OCI-LY7 (cell line): ENCODE results near the gene RAPGEF5. TPM values are rescaled to one million over a fixed set of nuclear protein-coding genes. Genes with fewer than 3 reads are reported as not detected.

Experiments used
- BruUV-seq: library from RNA; stranded (reverse); fragments of 400-500 nt; replicated peaks from 2 replicates; lab custom pipeline; 2021; lab: Mats Ljungman, UMichigan
- CTCF ChIA-PET: fragments of 300-600 bp; sonication (Branson Sonifier 250); formaldehyde crosslinking; loops from one replicate; lab custom pipeline; 2022; ENCODE audit warnings: antibody characterized with exemption; ENCODE audit not compliant: unreplicated experiment; lab: Charles Lee
- POLR2A ChIA-PET: fragments of 300-600 bp; sonication (Branson Sonifier 250); formaldehyde crosslinking; loops from one replicate; lab custom pipeline; 2022; ENCODE audit warnings: antibody characterized with exemption; lab: Charles Lee
- DNase-seq: peaks from one replicate; pipeline ENCODE4 v3.0.0-alpha.2; 2015; ENCODE audit warnings: low spot score
- H2AFZ ChIP-seq: fragments of 200-600 bp; sonication (generic), shearing (Covaris generic); 2 replicates; pipeline ENCODE4 v1.6.1; 2014; ENCODE audit warnings: mild to moderate bottlenecking, antibody characterized with exemption, low read length, moderate library complexity
- H3K27ac ChIP-seq: fragments of 200-600 bp; sonication (generic); 2 replicates; pipeline ENCODE4 v1.5.1; 2014; ENCODE audit warnings: mixed run types, low read depth, mild to moderate bottlenecking, moderate library complexity, low read length, inconsistent platforms; ENCODE audit not compliant: poor library complexity, severe bottlenecking
- H3K36me3 ChIP-seq: fragments of 200-600 bp; sonication (generic); 2 replicates; pipeline ENCODE4 v1.6.1; 2014; ENCODE audit warnings: mild to moderate bottlenecking, antibody characterized with exemption, low read length, moderate library complexity, mixed read lengths; ENCODE audit not compliant: insufficient read depth
- H3K4me1 ChIP-seq: fragments of 200-600 bp; sonication (generic); 2 replicates; pipeline ENCODE4 v1.5.1; 2014; ENCODE audit warnings: mild to moderate bottlenecking, low read length; ENCODE audit not compliant: insufficient read depth, poor library complexity, severe bottlenecking
- H3K4me2 ChIP-seq: fragments of 200-600 bp; sonication (generic); 2 replicates; pipeline ENCODE4 v1.6.1; 2014; ENCODE audit warnings: mild to moderate bottlenecking, low read length
- H3K4me3 ChIP-seq: fragments of 200-600 bp; sonication (generic); 2 replicates; pipeline ENCODE4 v1.5.1; 2014; ENCODE audit warnings: mild to moderate bottlenecking, low read depth, low read length; ENCODE audit not compliant: poor library complexity, severe bottlenecking
- H3K79me2 ChIP-seq: fragments of 200-600 bp; sonication (generic); 2 replicates; pipeline ENCODE4 v1.6.1; 2016; ENCODE audit warnings: low read depth, mild to moderate bottlenecking, low read length, moderate library complexity, mixed read lengths; ENCODE audit not compliant: insufficient read depth
- H3K9me2 ChIP-seq: fragments of 200-600 bp; sonication (generic); 2 replicates; pipeline ENCODE4 v1.6.1; 2016; ENCODE audit warnings: mild to moderate bottlenecking, low read length, mixed read lengths; ENCODE audit not compliant: insufficient read depth
- H3K9me3 ChIP-seq: fragments of 200-600 bp; sonication (generic); 2 replicates; pipeline ENCODE4 v1.6.1; 2014; ENCODE audit warnings: mild to moderate bottlenecking, mixed run types, low read length, mixed read lengths
- H4K20me1 ChIP-seq: fragments of 200-600 bp; sonication (generic); 2 replicates; pipeline ENCODE4 v1.6.1; 2014; ENCODE audit warnings: mild to moderate bottlenecking, antibody characterized with exemption, low read length, moderate library complexity, mixed read lengths; ENCODE audit not compliant: insufficient read depth
- EZH2phosphoT487 ChIP-seq: fragments of 200-600 bp; sonication (generic); IDR thresholded peaks from 2 replicates; pipeline ENCODE4 v1.6.1; 2018; ENCODE audit warnings: low read depth, borderline replicate concordance, mild to moderate bottlenecking, mixed run types, antibody characterized with exemption, low read length, moderate library complexity, mixed read lengths
- intact Hi-C: fragments of 100-400 bp; cut with micrococcal nuclease; formaldehyde crosslinking; loops from one replicate; pipeline ENCODE4 v1.10.0; 2022; ENCODE audit not compliant: unreplicated experiment
- total RNA-seq, 2 experiments: library from RNA; depleted of rRNA in 1 of 2; stranded (reverse); fragments of >200 nt in 1 of 2; shearing (Covaris generic) in 1 of 2; gene quantifications; 2 replicates each; pipeline ENCODE4 v1.2.3, GENCODE V29; 2014 to 2022
- TF ChIP-seq, protein P1 (sequence below): fragments of 200-600 bp; sonication (generic); conservative IDR thresholded peaks from 2 replicates; pipeline ENCODE4 v1.5.1; 2014; ENCODE audit warnings: mild to moderate bottlenecking, antibody characterized with exemption, low read length, moderate library complexity, mixed read lengths

RAPGEF5 gene
- total RNA-seq, 2 experiments from 2014 or later, result 114 to 115 TPM

DNA sequence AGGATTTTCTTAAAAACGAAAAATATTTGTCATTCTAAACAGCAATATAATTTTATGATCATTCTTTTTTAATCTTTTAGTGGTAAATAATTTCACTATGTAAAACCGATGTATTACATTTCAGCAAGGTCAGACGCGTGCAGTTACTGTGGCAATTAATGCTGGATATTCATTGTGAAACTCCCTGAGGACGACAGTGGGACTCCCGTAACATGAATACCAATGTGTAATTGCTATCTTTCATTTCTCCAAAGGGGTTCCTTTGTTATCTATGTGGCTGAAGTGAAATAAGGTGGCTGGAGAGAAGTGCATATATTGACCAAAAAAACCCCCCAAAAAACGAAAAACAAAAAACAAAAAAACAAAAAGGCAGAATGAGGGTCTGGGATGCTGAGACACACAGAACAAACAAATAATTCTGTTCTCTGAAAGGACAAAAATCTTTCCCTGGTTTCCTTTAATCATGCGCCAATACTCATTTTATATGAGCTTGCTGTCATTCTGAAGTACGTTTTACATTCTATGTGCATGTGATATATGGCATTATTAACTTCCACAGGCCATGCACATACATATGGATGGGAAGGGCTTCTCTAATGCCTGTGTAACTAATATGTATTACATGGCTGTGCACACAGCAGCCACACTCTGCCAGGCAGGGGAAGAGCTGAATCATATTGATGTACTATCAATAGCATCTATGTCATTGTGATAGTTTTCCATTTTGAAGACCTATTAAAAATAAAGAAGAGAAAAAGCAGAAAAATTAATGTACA lies 161.4 kb downstream of the RAPGEF5 start:
- intact Hi-C loops, result no loop called here
- Histone ChIP-seq H2AFZ (no peak overlapping the region), H3K79me2 (no peaks in the 10 kb centered on the region), H3K4me3 (no peak overlapping the region), H3K4me1 (no peaks in the 10 kb centered on the region), H3K9me3 (no peaks in the 10 kb centered on the region), H3K9me2 (no peaks in the 10 kb centered on the region), H4K20me1 (0 out of 2 replicates have a peak, but pooled peaks cover 3% of the 10 kb centered on the region), H3K27ac (no peak overlapping the region), H3K36me3 (peaks cover 97% of the 10 kb centered on the region), H3K4me2 (no peak overlapping the region)
- no peak for DNase-seq
- TF ChIP-seq, protein P1, sequence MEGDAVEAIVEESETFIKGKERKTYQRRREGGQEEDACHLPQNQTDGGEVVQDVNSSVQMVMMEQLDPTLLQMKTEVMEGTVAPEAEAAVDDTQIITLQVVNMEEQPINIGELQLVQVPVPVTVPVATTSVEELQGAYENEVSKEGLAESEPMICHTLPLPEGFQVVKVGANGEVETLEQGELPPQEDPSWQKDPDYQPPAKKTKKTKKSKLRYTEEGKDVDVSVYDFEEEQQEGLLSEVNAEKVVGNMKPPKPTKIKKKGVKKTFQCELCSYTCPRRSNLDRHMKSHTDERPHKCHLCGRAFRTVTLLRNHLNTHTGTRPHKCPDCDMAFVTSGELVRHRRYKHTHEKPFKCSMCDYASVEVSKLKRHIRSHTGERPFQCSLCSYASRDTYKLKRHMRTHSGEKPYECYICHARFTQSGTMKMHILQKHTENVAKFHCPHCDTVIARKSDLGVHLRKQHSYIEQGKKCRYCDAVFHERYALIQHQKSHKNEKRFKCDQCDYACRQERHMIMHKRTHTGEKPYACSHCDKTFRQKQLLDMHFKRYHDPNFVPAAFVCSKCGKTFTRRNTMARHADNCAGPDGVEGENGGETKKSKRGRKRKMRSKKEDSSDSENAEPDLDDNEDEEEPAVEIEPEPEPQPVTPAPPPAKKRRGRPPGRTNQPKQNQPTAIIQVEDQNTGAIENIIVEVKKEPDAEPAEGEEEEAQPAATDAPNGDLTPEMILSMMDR, result no peak
- TF ChIP-seq EZH2phosphoT487, result no peak
- BruUV-seq, result no TSS peak
- POLR2A ChIA-PET, result interaction anchor here (0.6 to 1.4 kb wide), 2 partner anchors 9 to 694 kb away, joined by 3 read pairs; no protein-coding TSS in a partner anchor
- CTCF ChIA-PET, result no interaction called here

DNA sequence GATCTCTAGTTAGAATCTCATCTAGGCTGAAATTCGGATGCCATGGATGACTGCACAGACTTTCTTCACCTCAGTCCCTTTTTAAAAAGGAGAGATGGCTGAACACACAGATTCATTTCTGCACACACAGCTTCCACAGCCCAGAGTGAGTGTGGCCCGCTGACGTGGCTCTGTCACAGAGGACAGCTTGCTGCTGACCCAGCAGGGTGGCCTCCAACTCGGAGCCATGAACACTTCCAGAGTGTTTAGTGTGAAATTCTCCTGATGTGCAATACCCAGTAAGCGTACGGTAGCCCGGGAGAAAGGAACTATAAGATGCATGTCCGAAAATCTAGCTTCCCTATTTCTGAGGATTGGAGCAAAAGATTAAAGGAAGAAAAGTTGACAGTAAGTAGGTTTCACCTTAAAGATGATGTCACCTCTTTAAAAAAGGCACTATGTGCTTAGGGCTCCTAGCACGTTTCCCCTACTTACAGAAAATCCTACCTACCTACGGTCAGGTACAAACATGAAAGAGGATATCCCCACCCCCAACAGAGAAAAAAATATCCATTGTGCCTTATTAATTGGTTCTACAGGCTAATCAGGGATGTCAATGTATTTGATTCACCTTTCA lies 162.2 kb downstream of the RAPGEF5 start:
- DNase-seq, result no peak
- H3K4me3 ChIP-seq, result no peak overlapping the region
- H3K36me3 ChIP-seq, result peaks cover 97% of the 10 kb centered on the region
- H3K27ac ChIP-seq, result no peak overlapping the region
- intact Hi-C loops, result no loop called here
- TF ChIP-seq, protein P1, result no peak
- TF ChIP-seq EZH2phosphoT487, result no peak
- no peak overlapping the region for H3K4me2 ChIP-seq
- H2AFZ ChIP-seq, result no peak overlapping the region
- ChIA-PET POLR2A (interaction anchor here (1.4 kb wide), 1 partner anchor 8 kb away, joined by 3 read pairs; no protein-coding TSS in a partner anchor), CTCF (no interaction called here)
- H3K9me2 ChIP-seq, result no peaks in the 10 kb centered on the region
- no peaks in the 10 kb centered on the region for H3K4me1 ChIP-seq
- H3K79me2 ChIP-seq, result no peaks in the 10 kb centered on the region
- 0 out of 2 replicates have a peak, but pooled peaks cover 3% of the 10 kb centered on the region for H4K20me1 ChIP-seq
- BruUV-seq, result no TSS peak
- no peaks in the 10 kb centered on the region for H3K9me3 ChIP-seq
